Hepatocyte (in vitro differentiated cells): ENCODE results near the gene GRIK1. TPM values are rescaled to one million over a fixed set of nuclear protein-coding genes. Genes with fewer than 3 reads are reported as not detected.

Experiments
- DNase-seq: peaks from one replicate; pipeline ENCODE4 v3.0.0-alpha.2; 2016; ENCODE audit warnings: low spot score
- H2AFZ ChIP-seq: fragments of 200-600 bp; sonication (generic); 2 replicates; pipeline ENCODE4 v1.6.0; 2016; ENCODE audit warnings: antibody characterized with exemption, mild to moderate bottlenecking
- H3K27ac ChIP-seq: fragments of 200-600 bp; sonication (generic); 2 replicates; pipeline ENCODE4 v1.5.1; 2016; ENCODE audit warnings: mild to moderate bottlenecking
- H3K27me3 ChIP-seq: fragments of 200-600 bp; sonication (generic); 2 replicates; pipeline ENCODE4 v1.6.1; 2016
- H3K36me3 ChIP-seq: fragments of 200-600 bp; sonication (generic); replicated peaks from 2 replicates; pipeline ENCODE4 v1.5.1; 2016; ENCODE audit warnings: low read depth; ENCODE audit not compliant: insufficient read depth
- H3K4me1 ChIP-seq: fragments of 200-600 bp; sonication (generic); 2 replicates; pipeline ENCODE4 v1.5.1; 2016; ENCODE audit warnings: mild to moderate bottlenecking, moderate library complexity; ENCODE audit not compliant: insufficient read depth
- H3K4me2 ChIP-seq: fragments of 200-600 bp; sonication (generic); 2 replicates; pipeline ENCODE4 v1.6.0; 2016
- H3K4me3 ChIP-seq: fragments of 200-600 bp; sonication (generic); 2 replicates; pipeline ENCODE4 v1.5.1; 2016; ENCODE audit warnings: mild to moderate bottlenecking
- H3K79me2 ChIP-seq: fragments of 200-600 bp; sonication (generic); 2 replicates; pipeline ENCODE4 v1.6.0; 2017; ENCODE audit warnings: mild to moderate bottlenecking
- H3K9me2 ChIP-seq: fragments of 200-600 bp; sonication (generic); replicated peaks from 2 replicates; pipeline ENCODE4 v1.6.0; 2017; ENCODE audit warnings: mild to moderate bottlenecking; ENCODE audit not compliant: insufficient read depth
- H3K9me3 ChIP-seq: fragments of 200-600 bp; sonication (generic); 2 replicates; pipeline ENCODE4 v1.5.1; 2016; ENCODE audit warnings: low read depth, mild to moderate bottlenecking
- H4K20me1 ChIP-seq: fragments of 200-600 bp; sonication (generic); 2 replicates; pipeline ENCODE4 v1.6.0; 2016; ENCODE audit warnings: mild to moderate bottlenecking; ENCODE audit not compliant: insufficient read depth, poor library complexity, severe bottlenecking
- EZH2 ChIP-seq: fragments of 200-600 bp; sonication (generic); IDR thresholded peaks from 2 replicates; pipeline ENCODE4 v1.6.1; 2016; ENCODE audit warnings: antibody characterized with exemption, mild to moderate bottlenecking, borderline replicate concordance
- EZH2phosphoT487 ChIP-seq: fragments of 200-600 bp; sonication (generic); IDR thresholded peaks from one replicate; pipeline ENCODE4 v1.6.1; 2018; ENCODE audit warnings: antibody characterized with exemption, mild to moderate bottlenecking, low read depth, moderate library complexity; ENCODE audit not compliant: unreplicated experiment, severe bottlenecking
- WGBS: methylation state at CpG from one replicate; pipeline ENCODE4 v1.1.6; 2016; ENCODE audit warnings: low lambda C conversion rate; ENCODE audit errors: missing lambda C conversion rate; 5-methylcytosine and 5-hydroxymethylcytosine counted together
- polyA plus RNA-seq: library from polyadenylated mRNA; unstranded; fragments of >200 nt; fragmentation: Nextera tagmentation; extraction: Ambion mirVana; gene quantifications from 2 replicates; pipeline ENCODE4 v1.2.1, GENCODE V29; 2016
- total RNA-seq: library from RNA; depleted of rRNA; stranded (reverse); fragments of >200 nt; gene quantifications from 2 replicates; pipeline ENCODE4 v1.2.3, GENCODE V29; 2014
- TF ChIP-seq, protein P1 (sequence below): fragments of 200-600 bp; sonication (generic); IDR thresholded peaks from 2 replicates; pipeline ENCODE4 v1.5.1; 2016; ENCODE audit warnings: antibody characterized with exemption, mild to moderate bottlenecking; ENCODE audit not compliant: poor library complexity

The GRIK1 gene
- total and polyA plus RNA-seq, 2 experiments from 2014 or later, result 0.77 to 2.3 TPM

DNA sequence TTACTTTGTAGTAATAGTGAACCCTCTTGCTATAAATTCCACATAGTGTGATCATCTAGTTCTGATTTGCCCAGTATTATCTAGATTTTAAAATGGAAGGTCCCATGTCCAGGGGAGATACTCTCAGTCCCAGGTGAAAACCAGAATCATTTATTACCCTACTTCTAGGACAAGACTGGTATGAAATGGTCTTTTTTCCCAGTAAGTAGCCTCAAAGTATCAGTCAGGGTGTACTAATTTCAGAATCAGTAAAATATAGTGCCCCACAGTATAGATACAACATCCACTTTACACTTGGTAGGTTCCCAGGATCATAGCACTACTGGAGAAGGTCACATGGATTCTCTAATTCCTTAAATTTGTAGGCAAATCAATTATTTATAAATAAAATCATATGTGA lies 318.3 kb downstream of the GRIK1 start:
- H4K20me1 ChIP-seq, result no peaks in the 10 kb centered on the region
- no peak overlapping the region for H3K4me2 ChIP-seq
- H3K4me3 ChIP-seq, result no peak overlapping the region
- no peaks in the 10 kb centered on the region for H3K36me3 ChIP-seq
- H3K4me1 ChIP-seq, result no peaks in the 10 kb centered on the region
- TF ChIP-seq EZH2 (no peak), EZH2phosphoT487 (no peak)
- TF ChIP-seq, protein P1, sequence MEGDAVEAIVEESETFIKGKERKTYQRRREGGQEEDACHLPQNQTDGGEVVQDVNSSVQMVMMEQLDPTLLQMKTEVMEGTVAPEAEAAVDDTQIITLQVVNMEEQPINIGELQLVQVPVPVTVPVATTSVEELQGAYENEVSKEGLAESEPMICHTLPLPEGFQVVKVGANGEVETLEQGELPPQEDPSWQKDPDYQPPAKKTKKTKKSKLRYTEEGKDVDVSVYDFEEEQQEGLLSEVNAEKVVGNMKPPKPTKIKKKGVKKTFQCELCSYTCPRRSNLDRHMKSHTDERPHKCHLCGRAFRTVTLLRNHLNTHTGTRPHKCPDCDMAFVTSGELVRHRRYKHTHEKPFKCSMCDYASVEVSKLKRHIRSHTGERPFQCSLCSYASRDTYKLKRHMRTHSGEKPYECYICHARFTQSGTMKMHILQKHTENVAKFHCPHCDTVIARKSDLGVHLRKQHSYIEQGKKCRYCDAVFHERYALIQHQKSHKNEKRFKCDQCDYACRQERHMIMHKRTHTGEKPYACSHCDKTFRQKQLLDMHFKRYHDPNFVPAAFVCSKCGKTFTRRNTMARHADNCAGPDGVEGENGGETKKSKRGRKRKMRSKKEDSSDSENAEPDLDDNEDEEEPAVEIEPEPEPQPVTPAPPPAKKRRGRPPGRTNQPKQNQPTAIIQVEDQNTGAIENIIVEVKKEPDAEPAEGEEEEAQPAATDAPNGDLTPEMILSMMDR, result no peak
- no peaks in the 10 kb centered on the region for H3K9me3 ChIP-seq
- H3K9me2 ChIP-seq, result no peaks in the 10 kb centered on the region
- no peaks in the 10 kb centered on the region for H3K27me3 ChIP-seq
- no peak overlapping the region for H2AFZ ChIP-seq
- no peak overlapping the region for H3K27ac ChIP-seq
- H3K79me2 ChIP-seq, result no peaks in the 10 kb centered on the region
- no peak for DNase-seq

DNA sequence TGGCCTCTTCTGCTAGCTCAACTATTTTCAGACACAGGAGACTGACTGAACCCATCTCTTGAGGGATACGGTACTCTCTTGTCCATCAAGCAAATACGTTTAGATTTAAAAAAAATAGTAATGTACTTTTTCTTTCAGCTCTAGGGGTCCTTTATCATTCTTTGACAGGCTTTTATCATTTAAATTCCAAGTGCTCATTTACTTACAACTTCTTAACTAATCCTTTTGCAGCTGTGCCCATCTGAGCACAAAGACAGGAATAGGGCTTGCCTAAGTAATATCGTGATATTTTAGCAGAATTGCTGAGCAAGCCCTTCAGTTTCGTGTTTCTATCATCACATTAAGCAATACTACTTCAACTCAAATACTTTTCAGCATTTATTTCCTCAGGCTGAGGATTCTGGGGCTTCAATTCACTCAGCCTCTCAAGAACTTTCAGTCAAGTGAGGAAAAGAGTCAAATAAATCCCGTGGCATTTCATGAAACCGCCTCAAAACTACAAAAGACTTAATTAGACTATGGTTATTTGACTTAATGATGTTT lies 323.5 kb downstream of the GRIK1 start:
- no peak overlapping the region for H2AFZ ChIP-seq
- 54% methylated on average over 6 of the region's 6 CpGs for WGBS

DNA sequence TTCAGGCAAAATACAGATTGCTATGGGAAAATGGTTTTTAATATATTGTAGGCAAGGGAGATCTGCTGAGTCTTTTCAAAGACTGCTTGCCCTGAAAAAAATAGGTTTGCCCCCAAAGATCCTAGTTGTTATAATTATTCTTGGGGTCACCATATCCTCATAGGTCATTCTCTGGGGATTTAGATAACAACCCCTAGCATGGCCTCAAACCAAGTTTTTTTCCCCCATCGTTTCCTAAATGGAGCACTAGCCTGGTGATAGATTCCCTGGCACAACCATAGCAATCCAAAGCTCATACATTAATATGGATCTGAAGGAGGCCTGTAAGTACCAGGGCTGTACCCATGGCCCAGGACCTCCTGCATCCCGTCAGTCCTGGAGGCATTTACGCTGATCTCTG lies 325.9 kb downstream of the GRIK1 start:
- TF ChIP-seq EZH2phosphoT487 (no peak), EZH2 (no peak)
- TF ChIP-seq, protein P1, result no peak
- no peaks in the 10 kb centered on the region for H3K79me2 ChIP-seq
- H3K4me2 ChIP-seq, result no peak overlapping the region
- H3K36me3 ChIP-seq, result no peaks in the 10 kb centered on the region
- no peak for DNase-seq
- WGBS, result 86% methylated on average over 3 of the region's 3 CpGs
- peaks cover 10% of the 10 kb centered on the region for H3K4me1 ChIP-seq
- H3K9me3 ChIP-seq, result no peaks in the 10 kb centered on the region
- H3K4me3 ChIP-seq, result no peak overlapping the region
- no peak overlapping the region for H3K27ac ChIP-seq
- H2AFZ ChIP-seq, result no peak overlapping the region
- H3K9me2 ChIP-seq, result no peaks in the 10 kb centered on the region
- no peaks in the 10 kb centered on the region for H3K27me3 ChIP-seq
- no peaks in the 10 kb centered on the region for H4K20me1 ChIP-seq

More for the DNA sequence above, 323.5 kb downstream of the GRIK1 start:
- H3K9me2 ChIP-seq, result no peaks in the 10 kb centered on the region
- no peaks in the 10 kb centered on the region for H3K9me3 ChIP-seq
- no peaks in the 10 kb centered on the region for H4K20me1 ChIP-seq
- no peaks in the 10 kb centered on the region for H3K27me3 ChIP-seq
- DNase-seq, result no peak
- H3K36me3 ChIP-seq, result no peaks in the 10 kb centered on the region
- no peaks in the 10 kb centered on the region for H3K79me2 ChIP-seq
- no peak overlapping the region for H3K4me2 ChIP-seq
- no peak overlapping the region for H3K4me3 ChIP-seq
- H3K4me1 ChIP-seq, result peaks cover 10% of the 10 kb centered on the region
- TF ChIP-seq, protein P1, result no peak
- no peak for TF ChIP-seq EZH2phosphoT487
- TF ChIP-seq EZH2, result no peak
- H3K27ac ChIP-seq, result no peak overlapping the region

DNA sequence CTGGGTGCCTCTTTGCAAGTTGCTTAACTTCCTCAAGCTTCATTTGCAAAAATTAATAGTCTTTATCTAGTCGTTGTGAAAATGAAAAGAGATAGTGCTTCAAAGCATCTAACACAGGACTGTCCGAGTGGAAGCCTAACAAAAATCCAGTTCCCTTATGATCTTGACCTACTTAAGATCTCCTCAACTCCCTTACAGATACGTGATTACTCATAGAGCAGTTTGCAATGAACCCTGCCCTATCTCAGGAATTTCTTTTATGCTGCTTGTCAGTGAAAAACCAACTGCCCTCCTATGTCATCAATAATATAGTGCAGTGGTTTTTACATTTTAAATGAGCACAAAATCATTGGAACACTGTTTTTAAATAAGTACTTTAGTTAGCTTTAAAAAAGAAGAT lies 326.8 kb downstream of the GRIK1 start:
- no peaks in the 10 kb centered on the region for H3K9me3 ChIP-seq
- no peaks in the 10 kb centered on the region for H3K36me3 ChIP-seq
- no peak for TF ChIP-seq EZH2phosphoT487
- no peak for TF ChIP-seq EZH2
- TF ChIP-seq, protein P1, result no peak
- WGBS, result 28% methylated on average over 3 of the region's 3 CpGs
- H3K4me1 ChIP-seq, result peaks cover 10% of the 10 kb centered on the region
- H3K4me2 ChIP-seq, result no peak overlapping the region
- H3K79me2 ChIP-seq, result no peaks in the 10 kb centered on the region
- H3K27me3 ChIP-seq, result no peaks in the 10 kb centered on the region
- H3K9me2 ChIP-seq, result no peaks in the 10 kb centered on the region
- no peaks in the 10 kb centered on the region for H4K20me1 ChIP-seq
- H3K4me3 ChIP-seq, result no peak overlapping the region
- no peak overlapping the region for H2AFZ ChIP-seq
- no peak for DNase-seq
- no peak overlapping the region for H3K27ac ChIP-seq
